B cell (primary cell): ENCODE results near the gene RAB42. TPM values are rescaled to one million over a fixed set of nuclear protein-coding genes. Genes with fewer than 3 reads are reported as not detected.

ENCODE experiments used
- ATAC-seq: fragments of 200-7000 bp; cut with Tn5 transposase; one replicate; pipeline ENCODE4 v1.10.0; 2021; ENCODE audit warnings: low read depth, mild to moderate bottlenecking, moderate number of reproducible peaks, moderate library complexity
- CTCF ChIA-PET: fragments of 350-600 bp; sonication (Branson Sonifier 250); formaldehyde crosslinking; loops from one replicate; lab custom pipeline; 2021; ENCODE audit warnings: antibody characterized with exemption, inconsistent platforms; lab: Charles Lee
- POLR2A ChIA-PET: fragments of 350-600 bp; sonication (Branson Sonifier 250); formaldehyde crosslinking; loops from one replicate; lab custom pipeline; 2021; ENCODE audit warnings: antibody characterized with exemption; lab: Charles Lee
- DNase-seq: peaks from one replicate; pipeline ENCODE4 v3.0.0; 2013
- H2AFZ ChIP-seq: 2 replicates; pipeline ENCODE4 v1.6.1; 2012; ENCODE audit warnings: mild to moderate bottlenecking, low read depth, low read length; ENCODE audit not compliant: insufficient read depth, poor library complexity, severe bottlenecking
- H3K27ac ChIP-seq, 2 donors: 1 replicate in 1 of 2; 2 replicates in 1 of 2; pipeline ENCODE4 v1.5.1; 2012 to 2013; ENCODE audit warnings: low read length in 2 of 2, mild to moderate bottlenecking in 2 of 2, moderate library complexity in 1 of 2
- H3K27me3 ChIP-seq, 4 experiments: fragments of 200-600 bp in 1 of 4; sonication (generic) in 1 of 4; replicated peaks in 1 of 4; 1 replicate in 2 of 4; 2 replicates in 2 of 4; pipeline versions ENCODE4 v1.6.1 to v1.7.0; 2013 to 2016; ENCODE audit warnings: low read length in 3 of 4, mild to moderate bottlenecking in 2 of 4, mixed read lengths in 1 of 4, moderate library complexity in 1 of 4; ENCODE audit not compliant: insufficient read depth in 4 of 4, control insufficient read depth in 3 of 4; ENCODE audit errors: control extremely low read depth in 1 of 4
- H3K36me3 ChIP-seq, 2 experiments: replicated peaks in 1 of 2; 1 replicate in 1 of 2; 2 replicates in 1 of 2; pipeline versions ENCODE4 v1.6.1 to v1.7.1; 2013; ENCODE audit warnings: low read length in 1 of 2; ENCODE audit not compliant: insufficient read depth in 2 of 2, control insufficient read depth in 1 of 2; ENCODE audit errors: control extremely low read depth in 1 of 2, extremely low read depth in 1 of 2
- H3K4me1 ChIP-seq, 2 donors: fragments of 200-600 bp in 1 of 2; sonication (generic) in 1 of 2; 1 replicate in 1 of 2; 2 replicates in 1 of 2; pipeline versions ENCODE4 v1.5.1 to v1.6.1; 2013 to 2017; ENCODE audit warnings: low read length in 2 of 2; ENCODE audit not compliant: control insufficient read depth in 2 of 2, insufficient read depth in 2 of 2
- H3K4me2 ChIP-seq: replicated peaks from 2 replicates; pipeline ENCODE3; 2012; ENCODE audit warnings: mild to moderate bottlenecking, low read depth, low read length; ENCODE audit not compliant: poor library complexity, severe bottlenecking
- H3K4me3 ChIP-seq, 5 experiments: fragments of 200-600 bp in 1 of 5; sonication (generic) in 1 of 5; 1 replicate in 3 of 5; 2 replicates in 2 of 5; pipeline versions ENCODE4 v1.5.1 to v1.7.0; 2011 to 2016; ENCODE audit warnings: low read length in 4 of 5, mild to moderate bottlenecking in 4 of 5, low read depth in 2 of 5, control low read depth in 1 of 5, moderate library complexity in 1 of 5; ENCODE audit not compliant: insufficient read depth in 1 of 5; ENCODE audit errors: control extremely low read depth in 1 of 5, extremely low read depth in 1 of 5
- H3K79me2 ChIP-seq: fragments of 200-600 bp; sonication (generic); one replicate; pipeline ENCODE4 v1.6.0; 2016; ENCODE audit warnings: low read length; ENCODE audit not compliant: control insufficient read depth, insufficient read depth
- H3K9ac ChIP-seq: fragments of 200-600 bp; sonication (generic); 2 replicates; pipeline ENCODE4 v1.6.1; 2017; ENCODE audit warnings: mild to moderate bottlenecking, low read length, moderate library complexity
- H3K9me3 ChIP-seq, 3 donors: one replicate each; pipeline versions ENCODE4 v1.6.1 to v1.7.1; 2013; ENCODE audit warnings: low read length in 2 of 3; ENCODE audit not compliant: control insufficient read depth in 2 of 3, insufficient read depth in 1 of 3; ENCODE audit errors: control extremely low read depth in 1 of 3
- H4K20me1 ChIP-seq: 2 replicates; pipeline ENCODE4 v1.6.0; 2012; ENCODE audit warnings: mild to moderate bottlenecking, low read length; ENCODE audit not compliant: insufficient read depth, control insufficient read depth, poor library complexity, severe bottlenecking
- H3K27ac Mint-ChIP-seq: one replicate; pipeline ENCODE4 v1.8.0; 2021; ENCODE audit warnings: mixed read lengths
- H3K27me3 Mint-ChIP-seq: one replicate; pipeline ENCODE4 v1.8.0; 2021; ENCODE audit warnings: mixed read lengths
- H3K4me1 Mint-ChIP-seq: one replicate; pipeline ENCODE4 v1.8.0; 2021; ENCODE audit warnings: mixed read lengths
- H3K4me3 Mint-ChIP-seq: one replicate; pipeline ENCODE4 v1.8.0; 2021; ENCODE audit warnings: mixed read lengths
- H3K9me3 Mint-ChIP-seq: one replicate; pipeline ENCODE4 v1.8.0; 2022; ENCODE audit warnings: mixed read lengths; ENCODE audit not compliant: insufficient read depth
- CTCF ChIP-seq: fragments of 200-600 bp; IDR thresholded peaks from one replicate; pipeline ENCODE4 v1.8.0; 2022; ENCODE audit warnings: antibody characterized with exemption, mild to moderate bottlenecking
- EZH2 ChIP-seq: IDR thresholded peaks from 2 replicates; pipeline ENCODE4 v1.6.1; 2012; ENCODE audit warnings: borderline replicate concordance, low read depth, mild to moderate bottlenecking, moderate library complexity, low read length; ENCODE audit not compliant: insufficient read depth, poor library complexity, severe bottlenecking
- WGBS: methylation state at CpG from one replicate; pipeline ENCODE4 v1.1.5; 2013; ENCODE audit warnings: missing lambda C conversion rate; ENCODE audit not compliant: insufficient coverage; 5-methylcytosine and 5-hydroxymethylcytosine counted together
- intact Hi-C: fragments of 100-400 bp; cut with micrococcal nuclease; formaldehyde crosslinking; loops from one replicate; pipeline ENCODE4 v1.10.0; 2022
- polyA plus RNA-seq: library from polyadenylated mRNA; depleted of rRNA; stranded (reverse); fragments of >200 nt; gene quantifications from 2 replicates; pipeline ENCODE4 v1.2.3, GENCODE V29; 2012
- total RNA-seq, 2 donors: library from RNA; stranded (reverse); fragments of 120-200 nt in 1 of 2; gene quantifications; 1 replicate in 1 of 2; 2 replicates in 1 of 2; pipeline versions ENCODE4 v1.2.3 to v1.2.4, GENCODE V29; 2013 to 2022

RAB42 gene
- total and polyA plus RNA-seq, 2 donors (not counting 1 experiment from before 2014, with no cell fraction given), result not detected

GRCh38 chr1:28602536-28603439 is 10.7 kb downstream of the RAB42 start:
- intact Hi-C loops, result loop anchor here (1.0 kb wide), 2 partner anchors 84 to 193 kb away; no protein-coding TSS in a partner anchor
- 92% methylated on average over 11 of the region's 15 CpGs for WGBS
- no peak overlapping the region for H3K4me3 ChIP-seq
- ATAC-seq, result peak; percentile 28
- H3K4me2 ChIP-seq, result no peak overlapping the region
- H3K27me3 ChIP-seq, result no peaks in the 10 kb centered on the region
- no peaks in the 10 kb centered on the region for H3K4me1 ChIP-seq
- H3K79me2 ChIP-seq, result no peaks in the 10 kb centered on the region
- no peak overlapping the region for H3K27ac Mint-ChIP-seq
- H3K9ac ChIP-seq, result no peak overlapping the region
- H3K4me3 Mint-ChIP-seq, result no peak overlapping the region
- H3K9me3 Mint-ChIP-seq, result no peaks in the 10 kb centered on the region
- TF ChIP-seq EZH2, result no peak
- TF ChIP-seq CTCF, result peak; percentile 45
- no peaks in the 10 kb centered on the region for H3K9me3 ChIP-seq
- POLR2A ChIA-PET, result interaction anchor here (0.5 to 1.2 kb wide), 5 partner anchors 21 to 243 kb away, joined by 3 to 7 read pairs (median 4); no protein-coding TSS in a partner anchor
- H3K36me3 ChIP-seq, result peaks cover 6 to 36% of the 10 kb centered on the region in 2 experiments
- CTCF ChIA-PET, result interaction anchor here (0.6 to 5.1 kb wide), 22 partner anchors 12 to 866 kb away, joined by 3 to 49 read pairs (median 5); partner anchors contain the start of gene YTHDF2
- H4K20me1 ChIP-seq, result no peaks in the 10 kb centered on the region
- no peaks in the 10 kb centered on the region for H3K4me1 Mint-ChIP-seq
- no peak overlapping the region for H3K27ac ChIP-seq
- H2AFZ ChIP-seq, result no peak overlapping the region
- no peaks in the 10 kb centered on the region for H3K27me3 Mint-ChIP-seq
- peak; percentile 57 for DNase-seq

DNA sequence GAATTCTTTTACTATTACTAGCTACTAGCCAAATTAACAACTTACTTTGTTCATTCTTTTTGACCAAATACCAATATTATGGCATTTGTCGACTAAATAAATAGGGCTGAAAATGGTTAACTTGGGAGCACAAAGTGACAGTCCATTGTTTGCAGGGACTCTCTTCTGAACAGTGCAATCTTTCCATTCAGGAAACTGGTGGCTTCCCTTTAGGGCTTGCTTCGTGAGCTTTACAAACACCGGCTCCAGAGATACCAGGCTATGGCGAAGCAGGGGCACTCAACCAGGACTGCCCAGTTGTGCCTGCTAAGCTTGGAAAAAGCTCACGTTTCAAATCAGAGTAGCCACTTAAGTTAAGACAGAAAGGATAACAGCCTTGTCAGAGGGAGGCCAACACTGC is 12.3 kb downstream of the RAB42 start:
- Histone ChIP-seq H3K36me3 (peaks cover 6 to 40% of the 10 kb centered on the region in 2 experiments), H3K79me2 (no peaks in the 10 kb centered on the region), H4K20me1 (no peaks in the 10 kb centered on the region), H3K9ac (no peak overlapping the region), H2AFZ (no peak overlapping the region), H3K27ac (no peak overlapping the region), H3K4me3 (no peak overlapping the region), H3K27me3 (no peaks in the 10 kb centered on the region), H3K4me2 (no peak overlapping the region), H3K4me1 (no peaks in the 10 kb centered on the region), H3K9me3 (no peaks in the 10 kb centered on the region)
- Mint-ChIP-seq H3K27me3 (no peaks in the 10 kb centered on the region), H3K9me3 (no peaks in the 10 kb centered on the region), H3K27ac (no peak overlapping the region), H3K4me1 (no peaks in the 10 kb centered on the region), H3K4me3 (no peak overlapping the region)
- TF ChIP-seq CTCF, result no peak
- no peak for TF ChIP-seq EZH2
- intact Hi-C loops, result no loop called here
- ATAC-seq (no peak), DNase-seq (no peak)
- 99% methylated on average over 4 of the region's 5 CpGs for WGBS
- CTCF ChIA-PET, result interaction anchor here (1.6 to 5.1 kb wide), 5 partner anchors 25 to 356 kb away, joined by 5 to 49 read pairs (median 25); no protein-coding TSS in a partner anchor
- POLR2A ChIA-PET, result no interaction called here
